BJ (cell line): Measurements from ENCODE around the gene COPZ2. TPM values are rescaled to one million over a fixed set of nuclear protein-coding genes. Genes with fewer than 3 reads are reported as not detected.

Source experiments
- CTCF ChIA-PET: fragments of 350-600 bp; formaldehyde crosslinking; extraction: SDS; loops from one replicate; lab custom pipeline; 2021; ENCODE audit warnings: antibody characterized with exemption, inconsistent platforms; lab: Yijun Ruan, JAX
- POLR2A ChIA-PET: fragments of 300-600 bp; sonication (Branson Sonifier 250); formaldehyde crosslinking; extraction: SDS; loops from one replicate; lab custom pipeline; 2021; ENCODE audit warnings: antibody characterized with exemption; lab: Charles Lee
- DNase-seq: peaks from one replicate; pipeline ENCODE4 v3.0.0-alpha.2; 2011; ENCODE audit warnings: low read depth
- H3K27me3 ChIP-seq: 2 replicates; pipeline ENCODE4 v1.6.0; 2011; ENCODE audit warnings: low read length; ENCODE audit not compliant: control insufficient read depth, insufficient read depth
- H3K36me3 ChIP-seq: 2 replicates; pipeline ENCODE4 v1.5.1; 2011; ENCODE audit warnings: low read length; ENCODE audit not compliant: control insufficient read depth, insufficient read depth
- H3K4me3 ChIP-seq: 2 replicates; pipeline ENCODE4 v1.5.1; 2011; ENCODE audit warnings: low read depth, mild to moderate bottlenecking, control low read depth, low read length
- polyA plus RNA-seq: library from polyadenylated mRNA; depleted of rRNA; stranded (reverse); fragments of >200 nt; gene quantifications from 2 replicates; pipeline ENCODE4 v1.2.3, GENCODE V29; 2011
- TF ChIP-seq, protein P1 (sequence below): IDR thresholded peaks from 2 replicates; pipeline ENCODE4 v1.5.1; 2011; ENCODE audit warnings: low read depth, mild to moderate bottlenecking, control low read depth, inconsistent platforms, low read length, moderate library complexity; ENCODE audit not compliant: insufficient read depth

COPZ2 gene
- polyA plus RNA-seq, 1 experiment = 132 TPM

DNA sequence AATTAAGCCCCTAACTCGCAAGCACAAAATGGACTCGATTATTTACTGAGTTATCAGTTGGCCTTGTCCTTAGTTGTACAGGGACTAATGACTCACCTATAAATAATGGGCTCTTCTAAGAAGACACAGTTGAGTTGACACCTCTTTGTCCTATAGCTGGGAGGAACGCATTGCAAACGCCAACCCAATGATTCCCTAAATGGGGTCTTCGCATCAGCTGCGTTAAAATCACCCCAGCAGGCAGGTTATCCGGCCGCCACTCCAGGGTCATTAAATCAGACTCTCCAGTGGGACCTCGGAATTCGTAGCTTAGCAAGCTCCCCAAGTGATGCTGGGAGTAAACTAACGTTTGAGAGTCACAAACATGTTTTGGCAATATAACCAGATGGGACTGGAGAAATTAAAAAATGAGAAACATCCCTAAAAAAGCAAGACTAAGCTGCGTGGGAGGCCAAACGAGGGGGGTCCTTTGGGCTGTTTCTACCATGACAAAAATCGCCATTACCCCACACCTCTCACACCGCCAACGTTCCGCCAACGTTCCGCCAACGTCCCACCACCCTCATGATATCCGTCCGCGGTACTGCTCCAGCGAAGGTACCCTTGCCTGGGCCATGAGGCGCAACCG is 9.6 kb upstream of the COPZ2 start:
- CTCF ChIA-PET = interaction anchor here (0.6 to 5.7 kb wide), 4 partner anchors 11 to 68 kb away, joined by 3 to 44 read pairs (median 6); no protein-coding TSS in a partner anchor
- Histone ChIP-seq H3K4me3 (peak overlapping the region; percentile 56), H3K36me3 (peaks cover 1% of the 10 kb centered on the region), H3K27me3 (no peaks in the 10 kb centered on the region)
- TF ChIP-seq, protein P1, sequence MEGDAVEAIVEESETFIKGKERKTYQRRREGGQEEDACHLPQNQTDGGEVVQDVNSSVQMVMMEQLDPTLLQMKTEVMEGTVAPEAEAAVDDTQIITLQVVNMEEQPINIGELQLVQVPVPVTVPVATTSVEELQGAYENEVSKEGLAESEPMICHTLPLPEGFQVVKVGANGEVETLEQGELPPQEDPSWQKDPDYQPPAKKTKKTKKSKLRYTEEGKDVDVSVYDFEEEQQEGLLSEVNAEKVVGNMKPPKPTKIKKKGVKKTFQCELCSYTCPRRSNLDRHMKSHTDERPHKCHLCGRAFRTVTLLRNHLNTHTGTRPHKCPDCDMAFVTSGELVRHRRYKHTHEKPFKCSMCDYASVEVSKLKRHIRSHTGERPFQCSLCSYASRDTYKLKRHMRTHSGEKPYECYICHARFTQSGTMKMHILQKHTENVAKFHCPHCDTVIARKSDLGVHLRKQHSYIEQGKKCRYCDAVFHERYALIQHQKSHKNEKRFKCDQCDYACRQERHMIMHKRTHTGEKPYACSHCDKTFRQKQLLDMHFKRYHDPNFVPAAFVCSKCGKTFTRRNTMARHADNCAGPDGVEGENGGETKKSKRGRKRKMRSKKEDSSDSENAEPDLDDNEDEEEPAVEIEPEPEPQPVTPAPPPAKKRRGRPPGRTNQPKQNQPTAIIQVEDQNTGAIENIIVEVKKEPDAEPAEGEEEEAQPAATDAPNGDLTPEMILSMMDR = no peak
- POLR2A ChIA-PET = interaction anchor here (1.6 kb wide), 1 partner anchor 76 kb away, joined by 13 read pairs; the partner anchor contains the start of gene CDK5RAP3
- DNase-seq = no peak

DNA sequence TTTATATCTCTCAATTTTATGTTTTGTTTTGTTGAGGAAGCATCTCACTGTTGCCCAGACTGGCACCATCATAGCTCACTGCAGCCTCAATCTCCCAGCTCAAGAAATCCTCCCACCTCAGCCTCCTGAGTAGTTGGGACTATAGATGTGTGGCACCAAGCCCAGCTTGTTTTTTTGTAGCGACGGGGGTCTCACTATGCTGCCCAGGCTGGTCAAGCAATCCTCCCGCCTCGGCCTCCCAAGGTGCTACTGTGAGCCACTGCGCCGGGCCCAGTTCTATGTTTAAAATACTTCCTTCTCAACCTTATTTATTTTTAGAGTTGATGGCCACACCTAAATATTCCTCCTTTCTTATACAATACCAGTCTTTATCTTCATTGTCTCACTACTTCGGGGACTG is 8.7 kb upstream of the COPZ2 start:
- Histone ChIP-seq H3K4me3 (no peak overlapping the region), H3K36me3 (no peaks in the 10 kb centered on the region; the same call in none of the 2 replicates), H3K27me3 (no peaks in the 10 kb centered on the region)
- ChIA-PET CTCF (interaction anchor here (1.0 to 5.7 kb wide), 4 partner anchors 10 to 52 kb away, joined by 3 to 44 read pairs (median 6); no protein-coding TSS in a partner anchor), POLR2A (no interaction called here)
- TF ChIP-seq, protein P1 = no peak
- DNase-seq = no peak

DNA sequence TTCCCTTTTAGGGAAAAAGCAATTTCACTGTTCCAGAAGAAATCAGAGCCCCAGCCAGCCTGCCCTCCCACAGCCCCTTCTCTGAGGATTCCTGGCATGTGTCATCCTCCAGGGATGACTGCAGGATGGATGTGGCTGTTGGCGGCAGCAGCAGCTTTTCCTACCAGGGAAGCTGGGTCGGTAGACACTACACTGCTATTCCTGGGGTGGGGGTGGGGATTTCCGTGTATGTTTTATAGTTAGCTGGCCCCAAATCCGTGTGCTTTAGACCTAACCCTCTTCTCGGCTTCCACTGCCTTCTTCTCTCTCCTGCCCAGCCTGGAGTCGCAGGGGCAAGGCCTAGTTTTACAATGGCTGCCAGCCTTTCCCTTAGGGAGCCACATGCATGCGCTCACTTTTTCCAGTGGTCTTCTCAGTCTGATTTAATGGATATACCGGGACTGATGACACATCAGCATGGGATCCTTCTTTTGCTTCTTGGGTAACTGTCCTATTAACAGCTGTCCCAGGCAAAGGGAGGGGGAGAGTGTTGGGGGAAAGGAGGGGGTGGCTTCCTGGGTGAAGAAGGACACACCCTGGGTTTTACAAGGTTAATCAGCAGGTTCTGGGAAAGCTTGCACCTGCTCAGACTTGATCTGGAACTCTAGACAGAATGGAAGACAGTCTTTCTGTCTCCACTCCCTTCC is 7.9 kb upstream of the COPZ2 start:
- DNase-seq = no peak
- POLR2A ChIA-PET = no interaction called here

DNA sequence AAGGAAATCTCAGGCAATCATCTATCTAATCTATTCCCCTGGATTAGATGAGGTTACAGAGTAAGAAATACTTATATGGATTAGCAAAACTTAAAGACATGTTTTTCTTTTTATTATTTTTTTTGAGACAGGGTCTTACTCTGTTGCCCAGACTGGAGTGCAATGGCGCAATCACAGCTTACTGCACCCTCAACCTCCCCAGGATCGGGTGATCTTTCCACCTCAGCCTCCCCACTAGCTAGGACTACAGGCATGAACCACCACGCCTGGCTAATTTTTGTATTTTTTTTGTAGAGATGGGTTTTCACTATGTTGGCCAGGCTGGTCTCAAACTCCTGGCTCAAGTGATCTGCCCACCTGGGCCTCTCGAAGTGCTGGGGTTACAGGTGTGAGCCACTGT is 7.3 kb upstream of the COPZ2 start:
- ChIA-PET CTCF (interaction anchor here (0.6 to 2.2 kb wide), 2 partner anchors 10 to 81 kb away, joined by 3 to 7 read pairs; no protein-coding TSS in a partner anchor), POLR2A (no interaction called here)
- TF ChIP-seq, protein P1 = no peak
- Histone ChIP-seq H3K4me3 (no peak overlapping the region), H3K36me3 (no peaks in the 10 kb centered on the region), H3K27me3 (no peaks in the 10 kb centered on the region)
- no peak for DNase-seq

More for the DNA sequence above, 7.9 kb upstream of the COPZ2 start:
- TF ChIP-seq, protein P1 = no peak
- CTCF ChIA-PET = interaction anchor here (0.6 to 5.7 kb wide), 5 partner anchors 10 to 81 kb away, joined by 3 to 44 read pairs (median 3); no protein-coding TSS in a partner anchor
- H3K36me3 ChIP-seq = no peaks in the 10 kb centered on the region
- no peak overlapping the region for H3K4me3 ChIP-seq
- no peaks in the 10 kb centered on the region for H3K27me3 ChIP-seq

DNA sequence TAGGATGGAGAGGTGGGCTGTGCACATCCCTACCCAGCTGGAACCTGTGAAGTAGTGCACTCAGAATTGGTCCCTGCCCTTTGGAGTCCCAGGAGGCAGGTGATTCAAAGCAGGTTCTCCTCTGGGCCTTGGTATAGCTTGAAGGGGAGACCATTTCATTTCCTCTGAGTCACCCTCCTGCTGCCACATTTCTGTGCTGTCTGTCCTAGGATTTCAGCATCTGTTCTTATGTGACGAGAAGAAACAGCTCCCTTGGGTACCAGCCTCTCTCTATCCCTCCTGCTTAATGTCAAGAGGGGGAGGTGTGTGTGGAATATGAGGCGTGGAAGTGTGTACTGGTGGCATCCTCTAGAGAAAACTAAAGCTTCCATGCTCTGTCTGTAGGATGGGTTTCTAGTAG is 5.6 kb upstream of the COPZ2 start:
- no peaks in the 10 kb centered on the region for H3K27me3 ChIP-seq
- ChIA-PET POLR2A (interaction anchor here (0.6 kb wide), 1 partner anchor 28 kb away, joined by 7 read pairs; no protein-coding TSS in a partner anchor), CTCF (interaction anchor here (0.7 to 1.3 kb wide), 7 partner anchors 11 to 72 kb away, joined by 3 to 6 read pairs (median 4); partner anchors contain the start of gene CDK5RAP3)
- TF ChIP-seq, protein P1 = no peak
- DNase-seq = no peak
- H3K36me3 ChIP-seq = no peaks in the 10 kb centered on the region
- no peak overlapping the region for H3K4me3 ChIP-seq
